ENCODE measurements around the gene TRIM47.
"Not testable (repeated sequence)": the region's sequence is repeated elsewhere in the genome, so short reads cannot be mapped to it uniquely, and the experiment has no call there.

TRIM47 gene

GRCh38 chr17:75865404-75866188, 12.8 kb downstream of the TRIM47 start:
- not testable (repeated sequence) for DNase-seq

- peak; percentile 27 for DNase-seq
Observed at GRCh38 chr17:75864887-75865286, 13.5 kb downstream of the TRIM47 start.

- peak; percentile 65 for DNase-seq
Observed at GRCh38 chr17:75864448-75864871, 13.9 kb downstream of the TRIM47 start.

- no peak for DNase-seq
Observed at GRCh38 chr17:75861927-75862317, 16.5 kb downstream of the TRIM47 start.

- not testable (repeated sequence) for DNase-seq
Observed at GRCh38 chr17:75859358-75859757, 19.0 kb downstream of the TRIM47 start.

- DNase-seq = no peak
Observed at GRCh38 chr17:75856062-75856756, 22.2 kb downstream of the TRIM47 start.

- peak; percentile 99 for DNase-seq
Observed at GRCh38 chr17:75855310-75856061, 22.9 kb downstream of the TRIM47 start, which contains the start of gene WBP2. Gene WBP2, minus strand, starts transcription at chr17:75855335. Its CDS starts 38 bp downstream, at chr17:75855297.

GRCh38 chr17:75854881-75855309, 23.5 kb downstream of the TRIM47 start:
- no peak for DNase-seq

GRCh38 chr17:75854101-75854748, 24.2 kb downstream of the TRIM47 start:
- DNase-seq = peak; percentile 14

GRCh38 chr17:75853433-75853832, 24.9 kb downstream of the TRIM47 start:
- no peak for DNase-seq

GRCh38 chr17:75851693-75851991, 26.7 kb downstream of the TRIM47 start:
- not testable (repeated sequence) for DNase-seq

GRCh38 chr17:75850928-75851692, 27.3 kb downstream of the TRIM47 start:
- DNase-seq = no peak

- no peak for DNase-seq
Observed at GRCh38 chr17:75849724-75850123, 28.7 kb downstream of the TRIM47 start.

- DNase-seq = no peak
Observed at GRCh38 chr17:75849279-75849646, 29.1 kb downstream of the TRIM47 start.

GRCh38 chr17:75848523-75849278, 29.7 kb downstream of the TRIM47 start:
- DNase-seq = peak; percentile 83

GRCh38 chr17:75847614-75848522, 30.5 kb downstream of the TRIM47 start:
- DNase-seq = no peak

- DNase-seq = no peak
Observed at GRCh38 chr17:75846692-75847613, 31.4 kb downstream of the TRIM47 start.

GRCh38 chr17:75845933-75846691, 32.3 kb downstream of the TRIM47 start:
- no peak for DNase-seq
